PFSK-1 (cell line): ENCODE results near the gene OR5H14.

Experiments
- POLR2AphosphoS5 ChIP-seq: IDR thresholded peaks from 2 replicates; pipeline ENCODE4 v1.6.1; 2012; ENCODE audit warnings: low read depth, mild to moderate bottlenecking, control low read depth, low read length, moderate library complexity
- SIN3A ChIP-seq: IDR thresholded peaks from 2 replicates; pipeline ENCODE4 v1.6.1; 2012; ENCODE audit warnings: mild to moderate bottlenecking, low read length, moderate library complexity, borderline replicate concordance; ENCODE audit not compliant: insufficient read depth
- TF ChIP-seq, protein P1 (sequence below), 2 experiments: IDR thresholded peaks; 2 replicates each; pipeline versions ENCODE4 v1.6.1 to v1.8.0; 2011 to 2012; ENCODE audit warnings: low read depth in 2 of 2, low read length in 2 of 2, control low read depth in 1 of 2, inconsistent platforms in 1 of 2, mild to moderate bottlenecking in 1 of 2, moderate library complexity in 1 of 2; ENCODE audit not compliant: insufficient read depth in 1 of 2

DNA sequence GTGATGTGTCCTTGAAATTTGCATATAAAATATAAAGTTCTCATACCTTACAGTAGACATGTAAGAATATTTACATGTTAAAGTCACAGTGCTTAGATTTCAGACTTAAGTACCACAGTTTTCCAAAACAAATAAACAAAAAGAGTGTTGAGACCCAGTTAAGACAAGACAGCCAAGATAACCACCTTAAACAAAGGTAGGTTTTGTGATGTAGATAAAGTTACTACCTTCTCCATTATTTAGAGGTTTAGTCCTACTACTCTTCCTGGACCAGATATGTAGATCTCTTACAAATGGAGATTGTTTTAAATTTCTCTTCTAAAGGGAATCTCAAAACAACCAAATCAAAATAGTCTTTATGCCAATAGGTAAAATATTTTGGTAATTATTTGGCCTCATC is 34.9 kb downstream of the OR5H14 start:
- TF ChIP-seq POLR2AphosphoS5 (no peak), SIN3A (no peak)
- TF ChIP-seq, protein P1, sequence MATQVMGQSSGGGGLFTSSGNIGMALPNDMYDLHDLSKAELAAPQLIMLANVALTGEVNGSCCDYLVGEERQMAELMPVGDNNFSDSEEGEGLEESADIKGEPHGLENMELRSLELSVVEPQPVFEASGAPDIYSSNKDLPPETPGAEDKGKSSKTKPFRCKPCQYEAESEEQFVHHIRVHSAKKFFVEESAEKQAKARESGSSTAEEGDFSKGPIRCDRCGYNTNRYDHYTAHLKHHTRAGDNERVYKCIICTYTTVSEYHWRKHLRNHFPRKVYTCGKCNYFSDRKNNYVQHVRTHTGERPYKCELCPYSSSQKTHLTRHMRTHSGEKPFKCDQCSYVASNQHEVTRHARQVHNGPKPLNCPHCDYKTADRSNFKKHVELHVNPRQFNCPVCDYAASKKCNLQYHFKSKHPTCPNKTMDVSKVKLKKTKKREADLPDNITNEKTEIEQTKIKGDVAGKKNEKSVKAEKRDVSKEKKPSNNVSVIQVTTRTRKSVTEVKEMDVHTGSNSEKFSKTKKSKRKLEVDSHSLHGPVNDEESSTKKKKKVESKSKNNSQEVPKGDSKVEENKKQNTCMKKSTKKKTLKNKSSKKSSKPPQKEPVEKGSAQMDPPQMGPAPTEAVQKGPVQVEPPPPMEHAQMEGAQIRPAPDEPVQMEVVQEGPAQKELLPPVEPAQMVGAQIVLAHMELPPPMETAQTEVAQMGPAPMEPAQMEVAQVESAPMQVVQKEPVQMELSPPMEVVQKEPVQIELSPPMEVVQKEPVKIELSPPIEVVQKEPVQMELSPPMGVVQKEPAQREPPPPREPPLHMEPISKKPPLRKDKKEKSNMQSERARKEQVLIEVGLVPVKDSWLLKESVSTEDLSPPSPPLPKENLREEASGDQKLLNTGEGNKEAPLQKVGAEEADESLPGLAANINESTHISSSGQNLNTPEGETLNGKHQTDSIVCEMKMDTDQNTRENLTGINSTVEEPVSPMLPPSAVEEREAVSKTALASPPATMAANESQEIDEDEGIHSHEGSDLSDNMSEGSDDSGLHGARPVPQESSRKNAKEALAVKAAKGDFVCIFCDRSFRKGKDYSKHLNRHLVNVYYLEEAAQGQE (IDR thresholded peaks at IDR 0.05; ENCODE audit: insufficient read depth in 1 of 2, low read depth in 2 of 2, low read length in 2 of 2) = no peak
